Stimulated activated CD8-positive, alpha-beta memory T cell treated with anti-CD3 and anti-CD28 coated beads, Interleukin-15, amount 100 ng/mL, for 48 hours (primary cell): ENCODE data around the gene GOT2.
"Not testable (repeated sequence)": the region's sequence is repeated elsewhere in the genome, so short reads cannot be mapped to it uniquely, and the experiment has no call there.

Source experiments
- DNase-seq, 2 donors: peaks; one replicate each; pipeline ENCODE4 v3.0.0-alpha.2; 2020; ENCODE audit warnings: low read depth in 2 of 2

GOT2 gene

DNA sequence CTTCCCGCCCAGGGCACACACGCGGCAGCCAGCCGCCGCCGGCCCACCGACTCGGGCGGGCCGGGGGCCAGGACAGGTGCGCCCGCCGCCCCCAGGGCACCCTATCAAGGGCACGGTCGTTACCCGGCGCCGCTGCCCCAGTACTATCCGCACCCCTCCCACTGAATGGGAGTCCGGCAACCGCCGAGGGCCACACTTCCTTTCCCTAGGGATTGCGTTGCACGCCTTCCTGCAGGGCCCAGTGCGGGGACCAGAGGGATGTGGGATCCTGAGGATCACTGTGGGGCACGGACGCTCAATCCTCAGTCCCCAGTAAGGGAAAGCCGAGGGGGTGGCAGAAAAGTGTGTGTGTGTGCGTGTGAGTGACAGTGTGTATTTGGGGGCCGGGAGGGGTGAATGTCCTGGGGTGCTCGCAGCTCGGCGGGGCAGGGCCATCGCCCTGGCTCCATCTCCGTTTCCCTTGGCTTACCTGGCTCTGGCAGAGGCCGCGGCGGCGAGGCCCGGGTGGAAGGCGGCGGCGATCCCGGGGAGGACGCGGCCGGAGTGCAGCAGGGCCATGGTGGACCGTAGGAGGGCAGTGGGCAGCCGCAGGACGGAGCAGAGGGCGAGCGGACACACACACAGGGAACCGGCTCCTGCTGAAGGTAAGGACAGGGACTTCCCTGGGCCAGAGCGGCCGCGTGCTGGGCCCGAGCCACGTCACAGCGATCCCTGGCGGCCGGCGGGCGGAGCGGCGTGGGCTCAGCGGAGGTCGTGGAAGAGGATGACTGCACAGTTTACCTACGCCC is at the start of gene GOT2:
TSS of gene GOT2 (minus strand) at position 646 of the 788 bp plus-strand sequence. CDS start at position 558, 88 bp downstream.
- peak; percentile 75 for DNase-seq

DNA sequence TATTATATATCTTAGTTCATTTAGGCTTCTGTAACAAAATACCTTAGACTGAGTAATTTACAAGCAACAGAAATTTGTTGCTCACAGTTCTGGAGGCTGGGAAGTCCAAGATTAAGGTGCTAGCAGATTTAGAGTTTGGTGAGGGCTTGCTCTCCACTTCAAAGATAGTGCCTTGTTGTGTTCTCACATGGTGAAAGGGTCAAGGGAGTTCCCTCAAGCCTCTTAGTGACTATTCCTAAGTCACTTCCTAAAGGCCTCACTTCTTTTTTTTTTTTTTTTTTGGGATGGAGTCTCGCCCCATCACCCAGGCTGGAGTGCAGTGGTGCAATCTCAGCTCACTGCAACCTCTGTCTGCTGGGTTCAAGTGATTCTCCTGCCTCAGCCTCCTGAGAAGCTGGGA is 45.2 kb upstream of the GOT2 start:
- not testable (repeated sequence) for DNase-seq

DNA sequence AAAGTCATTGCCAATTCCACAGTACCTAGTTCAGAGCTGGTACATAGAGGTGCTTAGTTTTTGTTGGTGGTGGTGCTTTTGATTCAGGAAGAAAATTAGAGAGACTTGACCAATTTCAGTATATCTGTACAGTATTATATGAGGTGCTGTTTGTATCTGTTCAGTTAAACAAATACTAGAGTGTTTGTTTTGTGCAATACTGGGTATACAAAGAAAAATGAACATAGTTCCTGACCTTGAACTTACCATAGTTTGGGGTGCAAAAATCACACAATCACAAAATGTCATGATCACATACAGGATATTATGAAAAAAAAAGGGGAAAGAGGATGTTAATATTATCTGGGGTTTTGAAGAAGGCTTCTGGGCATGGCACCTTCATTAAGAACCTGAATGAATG is 39.8 kb upstream of the GOT2 start:
- DNase-seq, result no peak

DNA sequence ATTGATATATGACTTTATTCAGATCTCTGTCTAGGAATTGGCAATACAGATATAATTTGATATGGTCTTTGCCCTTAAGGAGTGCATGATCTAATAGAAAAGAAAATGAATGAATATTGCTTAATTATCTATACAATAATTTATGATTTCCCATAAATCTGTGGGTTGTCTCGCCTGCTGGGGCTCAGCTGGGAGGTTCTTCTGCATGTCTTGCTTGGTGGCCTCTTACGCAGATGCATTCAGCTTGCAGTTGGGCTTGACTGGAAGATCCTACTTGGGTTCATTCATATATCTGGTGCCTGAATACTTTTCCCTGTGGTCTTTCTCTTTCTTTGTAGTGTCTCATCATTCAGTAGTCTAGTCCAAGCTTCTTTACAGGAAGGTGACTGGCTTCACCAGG is 34.0 kb upstream of the GOT2 start:
- no peak for DNase-seq

DNA sequence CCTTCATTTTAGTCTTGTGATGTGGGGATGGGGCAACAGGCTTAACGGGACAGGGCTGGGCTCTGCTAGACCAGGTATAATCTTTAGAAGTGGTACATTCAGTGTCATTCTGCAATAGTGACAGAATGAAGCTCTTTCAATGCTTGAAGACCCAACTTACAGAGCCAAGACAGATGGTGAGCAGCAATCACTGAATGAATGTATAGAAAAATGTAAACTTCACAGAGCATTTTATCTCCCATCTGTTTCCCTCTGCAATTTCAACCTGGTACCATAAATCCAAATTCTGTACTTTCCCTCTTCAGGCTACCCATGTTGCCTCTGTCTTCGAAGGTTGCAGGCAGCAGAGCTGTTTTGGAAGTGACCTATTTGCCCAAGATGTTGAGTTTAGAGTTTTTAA is 33.5 kb upstream of the GOT2 start:
- no peak for DNase-seq

DNA sequence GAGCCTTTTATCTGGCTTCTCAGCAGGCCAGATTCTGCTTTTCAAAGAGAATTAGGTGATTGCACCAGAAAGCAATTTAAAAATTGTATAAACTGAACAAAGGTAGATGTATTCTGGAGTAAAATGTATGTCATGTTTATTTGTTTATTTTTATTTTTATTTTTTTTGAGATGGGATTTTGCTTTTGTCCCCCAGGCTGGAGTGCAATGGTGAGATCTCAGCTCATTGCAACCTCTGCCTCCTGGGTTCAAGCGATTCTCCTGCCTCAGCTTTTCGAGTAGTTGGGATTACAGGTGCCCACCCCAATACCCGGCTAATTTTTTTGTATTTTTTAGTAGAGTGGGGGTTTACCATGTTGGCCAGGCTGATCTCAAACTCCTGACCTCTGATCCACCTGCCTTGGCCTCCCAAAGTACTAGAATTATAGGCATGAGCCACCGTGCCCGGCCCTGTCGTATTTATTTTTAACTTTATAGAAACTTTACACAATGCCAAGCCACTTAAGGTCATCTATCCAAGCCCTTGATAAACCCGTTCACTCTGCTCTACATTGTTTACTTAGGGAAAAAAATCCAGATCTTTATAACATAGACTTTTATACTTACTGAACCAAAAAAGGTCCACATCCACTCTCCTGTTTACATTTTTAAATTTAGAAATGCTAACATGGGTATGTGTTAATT is 22.7 kb upstream of the GOT2 start:
- no peak for DNase-seq

DNA sequence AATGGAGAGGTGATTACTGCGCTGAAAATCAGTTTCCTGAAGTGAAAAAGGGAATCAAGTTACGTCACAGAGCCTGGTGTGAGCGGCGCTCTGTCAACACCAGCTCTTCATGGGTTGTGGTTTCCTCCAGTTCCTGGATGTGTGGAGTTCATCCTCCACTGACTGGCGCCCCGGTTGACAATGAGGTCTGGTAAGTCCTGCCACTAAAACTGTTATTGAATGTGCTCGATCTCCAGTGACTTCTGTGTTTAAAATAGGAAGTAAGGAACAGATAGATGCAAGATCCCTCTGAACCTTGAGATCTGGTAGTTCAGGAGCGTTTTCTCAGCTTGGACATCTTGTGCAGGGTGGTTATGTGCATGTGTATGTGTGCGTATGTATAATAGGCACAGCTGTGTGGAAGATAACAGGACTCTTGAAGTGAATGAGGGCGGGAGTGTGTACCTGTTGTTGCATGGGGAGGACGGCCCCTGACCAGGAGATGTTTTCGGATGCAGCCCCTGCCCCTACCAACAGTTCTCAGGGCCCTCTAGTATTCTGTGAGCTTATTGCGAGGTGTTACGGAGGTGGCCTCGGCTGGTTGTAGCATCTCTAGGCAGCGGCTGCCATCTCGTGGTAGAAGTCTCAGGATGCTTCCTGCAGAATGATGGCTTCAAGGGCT is 22.0 kb upstream of the GOT2 start:
- peak; percentile 49 to 50 for DNase-seq

DNA sequence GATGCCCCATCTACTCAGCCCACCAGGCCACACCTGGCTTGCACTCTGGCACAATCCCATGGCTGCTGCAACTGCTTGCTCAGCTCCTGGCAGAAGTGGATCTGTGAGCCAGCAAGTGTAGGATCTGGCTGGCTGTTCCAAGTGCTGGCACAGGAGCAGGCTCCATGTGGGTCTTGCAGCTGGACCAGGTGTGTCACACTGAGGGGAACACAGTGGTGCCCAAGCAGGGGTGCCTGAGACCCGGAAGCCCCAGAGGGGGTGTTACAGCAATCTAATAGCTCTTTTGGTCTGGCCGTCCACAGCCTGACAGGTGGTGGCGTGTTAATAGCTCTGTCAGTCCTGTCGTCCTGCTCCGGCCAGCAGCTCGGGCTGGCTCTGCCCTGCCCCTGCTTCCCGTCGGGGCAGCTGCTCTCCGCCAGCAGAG is 19.6 kb upstream of the GOT2 start:
- no peak for DNase-seq

DNA sequence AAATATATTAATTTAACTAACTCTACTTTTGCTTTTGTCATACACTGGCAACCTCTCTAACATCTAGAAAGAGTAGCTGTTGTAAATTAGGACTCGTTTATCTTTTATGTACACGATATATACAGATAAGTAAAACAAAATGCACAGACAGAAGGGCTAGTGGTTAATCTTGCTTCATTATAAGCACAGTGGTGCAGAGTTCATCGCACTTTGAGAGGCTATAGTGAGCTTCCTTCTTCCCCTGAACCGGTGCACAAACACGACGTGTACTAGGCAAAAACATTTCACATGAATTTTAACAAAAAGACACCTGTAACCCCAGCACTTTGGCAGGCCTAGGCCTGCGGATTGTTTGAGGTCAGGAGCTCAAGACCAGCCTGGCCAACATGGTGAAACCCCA is 10.4 kb upstream of the GOT2 start:
- no peak for DNase-seq

DNA sequence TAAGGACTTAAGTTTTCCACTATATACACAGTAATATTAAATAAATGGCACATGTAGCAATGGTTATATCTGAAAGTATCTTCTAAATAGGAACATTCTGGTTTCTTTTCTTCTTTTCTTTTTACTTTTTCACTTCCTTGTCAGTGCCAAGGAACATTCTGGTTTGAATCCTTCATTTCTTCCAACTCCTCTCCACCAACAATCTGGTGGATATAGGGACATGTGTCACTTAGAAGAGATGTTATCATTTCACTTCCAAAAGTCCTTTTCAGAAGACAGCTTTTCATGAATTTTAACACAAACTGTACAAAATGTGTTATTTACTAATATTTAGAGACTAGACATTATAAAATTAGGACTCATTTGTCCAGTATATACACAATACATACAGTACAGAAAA is 7.9 kb upstream of the GOT2 start:
- no peak for DNase-seq

DNA sequence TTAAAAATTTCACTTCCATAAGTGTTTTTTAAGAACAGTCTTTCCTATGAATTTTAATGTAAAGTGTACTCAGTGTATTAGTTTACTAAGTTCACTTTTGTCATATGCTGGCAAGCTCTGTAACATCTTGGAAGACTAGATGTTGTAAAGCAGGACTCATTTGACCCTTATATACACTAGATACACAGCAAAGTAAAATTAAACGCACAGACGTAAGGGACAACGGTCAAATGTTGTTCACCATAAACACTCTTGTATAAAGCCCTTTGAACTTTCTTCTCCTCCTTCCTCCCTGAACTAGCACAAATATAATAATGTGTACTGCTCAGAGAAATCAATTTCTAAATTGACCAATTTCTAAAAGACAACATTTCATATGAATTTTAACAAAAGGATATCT is 7.0 kb upstream of the GOT2 start:
- no peak for DNase-seq

DNA sequence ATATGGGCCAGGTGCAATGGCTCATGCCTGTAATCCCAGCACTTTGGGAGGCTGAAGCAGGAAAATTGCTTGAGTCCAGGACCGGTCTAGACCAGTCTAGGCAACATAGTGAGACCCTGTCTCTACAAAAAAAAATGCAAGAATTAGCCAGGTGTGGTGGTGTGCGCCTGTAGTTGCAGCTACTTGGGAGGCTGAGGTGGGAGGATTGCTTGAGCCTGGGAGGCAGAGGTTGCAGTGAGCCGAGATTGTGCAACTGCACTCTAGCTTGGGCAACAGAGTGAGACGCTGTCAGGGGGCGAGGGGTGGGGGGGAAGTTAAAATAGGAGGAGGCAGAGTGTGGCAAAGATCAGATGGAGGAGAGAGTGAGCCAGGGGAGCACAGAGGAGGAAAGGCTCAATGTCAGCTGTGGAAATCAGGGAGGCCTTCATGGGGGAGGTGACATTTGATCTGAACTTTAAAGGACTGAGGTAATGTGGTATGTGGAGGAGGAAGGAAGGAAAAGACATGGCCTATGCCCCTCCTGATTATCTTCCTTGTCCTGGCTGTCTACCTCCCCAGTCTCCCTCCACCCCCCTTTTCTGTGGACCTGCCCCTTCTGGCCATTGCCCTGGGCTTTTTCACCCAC is 4.7 kb upstream of the GOT2 start:
- DNase-seq, result no peak

DNA sequence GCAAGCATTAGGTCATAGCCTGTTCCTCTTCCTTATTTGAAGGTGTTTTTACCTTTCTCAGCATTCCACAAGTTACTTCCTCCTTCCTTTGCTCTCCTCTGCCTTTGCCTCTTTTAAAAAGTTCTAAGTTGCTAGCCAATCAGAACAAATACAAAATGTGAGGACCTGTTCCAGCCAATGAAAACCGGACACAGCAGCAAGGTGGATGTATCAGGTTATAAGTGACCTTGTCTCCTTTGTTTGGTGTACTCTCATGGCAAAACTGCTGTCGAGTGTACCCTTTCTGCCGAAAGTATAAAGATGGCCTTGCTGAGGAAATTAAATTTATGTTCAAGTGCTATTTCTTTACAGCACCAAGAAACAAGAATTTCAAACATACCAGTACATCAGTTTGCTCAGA is 2.2 kb upstream of the GOT2 start:
- DNase-seq, result not testable (repeated sequence)

DNA sequence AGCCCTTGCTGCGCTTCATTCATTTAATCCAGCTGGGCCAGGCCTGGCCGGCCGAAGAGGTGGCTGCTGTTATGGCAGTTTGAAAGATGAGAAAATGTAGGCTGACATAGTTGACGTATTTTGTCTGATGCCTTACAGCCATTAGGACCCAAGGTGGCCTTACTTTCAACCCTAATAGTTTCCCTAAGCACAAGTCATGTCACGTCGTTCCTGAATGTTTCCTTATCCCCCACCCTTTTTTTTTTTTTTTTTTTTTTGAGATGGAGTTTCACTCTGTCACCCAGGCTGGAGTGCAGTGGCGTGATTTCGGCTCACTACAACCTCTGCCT is 307 bp upstream of the GOT2 start:
- DNase-seq, result no peak

DNA sequence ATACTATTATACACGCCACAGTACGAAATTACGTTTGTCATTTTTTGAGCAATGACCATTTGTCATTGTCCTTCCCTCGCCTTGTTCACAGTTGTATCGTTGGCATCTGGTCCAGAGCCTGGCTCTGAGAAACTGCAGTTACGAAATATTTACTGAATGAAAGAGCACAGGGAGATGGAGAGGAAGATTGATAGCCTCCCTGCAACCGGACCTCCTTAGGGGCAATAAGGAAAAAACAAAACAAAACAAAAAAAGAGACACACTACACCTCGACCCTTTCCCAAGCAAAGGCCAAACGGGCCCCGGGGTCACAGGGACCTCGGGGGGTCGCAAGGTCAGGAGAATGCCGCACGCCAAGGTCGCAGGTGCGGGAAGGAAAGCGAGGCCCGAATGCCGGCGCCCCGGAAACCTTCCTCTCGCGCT is 857 bp downstream of the GOT2 start:
- no peak for DNase-seq

DNA sequence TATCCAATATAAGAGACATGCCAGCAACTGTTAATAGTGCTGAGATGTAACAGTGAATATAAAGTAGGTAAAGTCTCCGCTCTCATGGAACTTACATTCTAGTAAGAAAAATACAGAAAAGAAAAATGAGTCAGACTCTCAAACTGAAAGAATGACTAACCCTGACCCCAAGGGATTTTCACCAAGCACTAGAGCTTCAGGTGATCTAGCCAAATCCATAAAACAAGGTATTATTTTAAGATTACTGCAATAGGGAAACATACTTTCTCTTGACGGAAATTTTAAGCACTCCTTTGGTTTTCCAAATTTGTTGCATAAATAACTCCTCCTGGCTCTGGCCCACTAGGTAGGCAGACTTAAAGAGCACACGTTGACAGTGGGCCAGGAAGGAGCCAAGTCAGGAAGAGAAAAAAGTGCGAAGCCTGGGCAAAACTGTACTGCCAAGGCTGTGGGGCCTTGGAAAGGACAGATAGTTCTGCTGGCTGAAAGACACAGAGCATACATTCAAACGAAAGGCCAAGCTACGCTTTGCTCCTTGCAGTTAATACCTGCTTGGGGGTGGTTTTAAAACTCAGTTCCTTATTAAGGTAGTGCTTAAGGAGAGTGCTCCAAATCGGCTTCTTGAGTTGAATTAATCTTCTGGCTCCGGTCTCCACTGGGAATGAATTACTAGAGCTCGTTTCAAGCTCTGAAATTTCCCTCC is 1.4 kb downstream of the GOT2 start:
- no peak for DNase-seq

DNA sequence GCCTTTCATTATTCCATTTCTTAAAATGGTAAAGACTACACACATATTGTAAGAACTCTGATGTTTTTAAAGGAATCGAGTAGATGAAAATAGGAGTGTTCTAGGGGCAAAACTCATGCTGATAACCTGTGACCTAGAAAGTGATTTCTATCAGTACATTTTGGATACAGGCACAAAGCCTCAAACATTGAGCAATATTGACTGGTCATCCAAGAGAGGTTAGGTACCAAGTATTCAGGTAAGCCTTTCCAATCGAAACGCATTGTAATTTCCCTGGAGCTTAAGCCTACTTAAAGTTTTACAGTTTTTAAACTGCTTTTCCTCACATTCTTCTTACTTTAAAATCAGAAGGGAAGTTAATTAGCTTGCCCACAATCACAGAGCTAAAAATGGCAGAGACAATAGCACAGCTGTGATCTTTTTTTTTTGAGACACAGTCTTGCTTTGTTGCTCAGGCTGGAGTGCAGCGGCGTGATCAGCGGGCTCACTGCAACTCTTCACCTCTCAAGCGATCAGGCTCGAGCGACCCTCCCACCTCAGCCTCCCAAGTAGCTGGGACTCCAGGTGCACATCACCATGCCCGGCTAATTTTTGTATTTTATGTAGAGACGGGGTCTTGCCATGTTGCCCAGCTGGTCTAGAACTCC is 3.3 kb downstream of the GOT2 start:
- DNase-seq, result no peak

DNA sequence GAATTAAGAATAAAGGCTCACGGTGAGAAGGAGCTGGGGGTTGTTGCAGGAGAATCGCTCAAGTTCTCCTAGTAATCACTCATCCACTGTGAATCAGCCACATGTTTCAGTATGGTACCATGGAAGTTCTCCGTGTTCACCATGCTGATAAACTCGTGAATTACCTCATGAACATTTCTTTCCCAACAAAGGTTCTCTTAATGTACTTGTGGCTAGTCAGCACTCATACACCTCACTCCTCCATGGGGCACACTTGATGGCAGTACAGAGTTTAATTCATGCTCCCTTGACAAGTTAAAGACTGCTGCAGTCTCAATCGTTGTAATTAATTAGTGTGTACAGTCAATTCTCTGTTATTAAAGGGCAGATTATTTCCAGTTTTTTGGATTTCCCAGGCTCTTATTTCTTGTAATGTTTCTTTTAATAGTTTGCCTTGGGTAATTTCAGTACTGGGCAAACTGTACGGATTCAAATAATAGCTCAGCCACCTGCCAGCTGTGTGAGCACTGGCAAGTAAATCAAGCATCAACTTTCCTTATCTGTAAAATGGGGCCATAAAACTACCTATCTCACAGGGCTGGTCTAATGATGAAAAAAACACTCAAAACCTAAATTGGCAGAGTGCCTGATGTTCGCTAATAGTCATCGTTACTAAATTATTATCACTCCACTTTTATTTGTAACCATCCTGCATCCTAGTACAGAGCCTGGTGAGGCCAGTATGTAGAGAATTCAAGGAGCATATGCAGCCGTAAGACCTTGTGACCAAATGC is 6.1 kb downstream of the GOT2 start:
- DNase-seq, result no peak

DNA sequence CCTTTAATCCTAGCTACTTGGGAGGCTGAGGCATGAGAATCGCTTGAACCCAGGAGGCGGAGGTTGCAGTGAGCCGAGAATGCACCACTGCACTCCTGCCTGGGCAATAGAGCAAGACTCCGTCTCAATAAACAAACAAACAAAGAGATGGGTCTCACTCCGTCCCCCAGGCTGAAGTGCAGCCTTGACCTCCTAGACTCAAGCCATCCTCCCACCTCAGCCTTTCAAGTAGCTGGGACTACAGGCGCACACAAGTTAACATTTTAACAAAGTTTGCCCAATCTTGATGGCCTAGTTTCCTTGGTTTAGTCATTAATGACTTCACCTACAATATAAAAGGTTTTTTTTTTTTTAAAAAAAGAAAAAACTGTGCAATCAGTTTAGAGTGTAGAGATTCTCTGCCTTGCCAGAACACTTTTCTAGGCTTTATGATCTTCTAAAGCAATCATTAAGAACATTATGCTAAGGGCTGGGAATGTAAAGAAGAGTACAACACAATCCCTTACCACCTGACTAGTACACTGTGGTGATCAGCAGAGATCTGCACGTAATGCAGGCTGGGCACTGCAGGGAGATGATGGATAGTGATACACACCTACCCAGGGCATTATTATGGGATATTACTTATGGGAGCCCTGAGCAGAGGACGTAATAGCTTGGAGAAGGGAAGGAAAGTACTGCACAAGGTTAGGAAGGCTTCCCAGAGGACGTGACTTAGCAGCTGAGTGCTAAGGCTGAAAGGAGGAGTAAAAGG is 6.9 kb downstream of the GOT2 start:
- DNase-seq, result no peak

DNA sequence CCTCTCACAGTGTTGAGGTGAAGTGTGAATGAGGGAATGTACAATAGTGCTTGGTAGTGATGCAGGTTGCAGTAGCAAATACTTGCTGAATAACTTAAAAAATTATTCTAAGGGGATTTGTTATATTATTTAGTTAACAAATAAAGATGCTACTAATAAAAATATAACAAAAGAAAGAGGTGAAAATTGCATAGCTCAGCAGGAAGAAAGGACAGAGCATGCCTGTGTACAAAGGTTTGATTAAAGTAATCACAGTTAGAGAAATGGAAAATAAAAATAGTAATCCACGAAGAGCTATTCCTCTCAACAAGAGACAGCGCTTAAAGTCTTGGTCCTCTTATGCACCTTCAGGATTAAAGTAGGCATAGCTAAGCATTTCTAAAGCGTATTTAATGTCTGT is 11.0 kb downstream of the GOT2 start:
- no peak for DNase-seq
